ENCODE data around the gene PCDHA10. TPM values are rescaled to one million over a fixed set of nuclear protein-coding genes. Genes with fewer than 3 reads are reported as not detected.
A peak's percentile ranks its signal among the peaks of the same experiment; 100 is the strongest.

Gene PCDHA10
- total RNA-seq, 4 donors from 2014 or later, result 0.78 to 4.4 (median 2.4) TPM

- Histone ChIP-seq H3K27me3 (no peaks in the 10 kb centered on the region), H3K9me3 (peaks cover 0 to 59% (median 6%) of the 10 kb centered on the region in 4 donors), H3K4me1 (no peaks in the 10 kb centered on the region), H3K36me3 (peaks cover 0 to 17% (median 0%) of the 10 kb centered on the region in 3 donors), H3K4me3 (no peak overlapping the region), H3K27ac (no peak overlapping the region)
- TF ChIP-seq, protein P1, sequence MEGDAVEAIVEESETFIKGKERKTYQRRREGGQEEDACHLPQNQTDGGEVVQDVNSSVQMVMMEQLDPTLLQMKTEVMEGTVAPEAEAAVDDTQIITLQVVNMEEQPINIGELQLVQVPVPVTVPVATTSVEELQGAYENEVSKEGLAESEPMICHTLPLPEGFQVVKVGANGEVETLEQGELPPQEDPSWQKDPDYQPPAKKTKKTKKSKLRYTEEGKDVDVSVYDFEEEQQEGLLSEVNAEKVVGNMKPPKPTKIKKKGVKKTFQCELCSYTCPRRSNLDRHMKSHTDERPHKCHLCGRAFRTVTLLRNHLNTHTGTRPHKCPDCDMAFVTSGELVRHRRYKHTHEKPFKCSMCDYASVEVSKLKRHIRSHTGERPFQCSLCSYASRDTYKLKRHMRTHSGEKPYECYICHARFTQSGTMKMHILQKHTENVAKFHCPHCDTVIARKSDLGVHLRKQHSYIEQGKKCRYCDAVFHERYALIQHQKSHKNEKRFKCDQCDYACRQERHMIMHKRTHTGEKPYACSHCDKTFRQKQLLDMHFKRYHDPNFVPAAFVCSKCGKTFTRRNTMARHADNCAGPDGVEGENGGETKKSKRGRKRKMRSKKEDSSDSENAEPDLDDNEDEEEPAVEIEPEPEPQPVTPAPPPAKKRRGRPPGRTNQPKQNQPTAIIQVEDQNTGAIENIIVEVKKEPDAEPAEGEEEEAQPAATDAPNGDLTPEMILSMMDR (IDR thresholded peaks at IDR 0.05), result no peak
- TF ChIP-seq EP300 (IDR thresholded peaks at IDR 0.05), result no peak
- TF ChIP-seq POLR2A (IDR thresholded peaks at IDR 0.05), result no peak
- 58 to 62% methylated on average over 73 to 82 of the region's 94 CpGs for WGBS, 2 donors
- DNase-seq (ENCODE audit: low spot score in 2 of 2), result no peak
Observed at GRCh38 chr5:140857177-140857986, 1.7 kb downstream of the PCDHA10 start.

GRCh38 chr5:140857987-140858240, 2.2 kb downstream of the PCDHA10 start:
- 66 to 67% methylated on average over 10 to 16 of the region's 22 CpGs for WGBS, 2 donors
- TF ChIP-seq, protein P1 (IDR thresholded peaks at IDR 0.05), result no peak
- TF ChIP-seq EP300 (IDR thresholded peaks at IDR 0.05) (no peak), POLR2A (IDR thresholded peaks at IDR 0.05) (no peak)
- H3K4me3 ChIP-seq, result no peak overlapping the region
- no peak overlapping the region for H3K27ac ChIP-seq
- DNase-seq (ENCODE audit: low spot score in 2 of 2), result no peak
- no peaks in the 10 kb centered on the region for H3K27me3 ChIP-seq
- H3K4me1 ChIP-seq, result no peaks in the 10 kb centered on the region
- H3K9me3 ChIP-seq, result peaks cover 0 to 60% (median 6%) of the 10 kb centered on the region in 4 donors
- peaks cover 0 to 17% (median 0%) of the 10 kb centered on the region in 3 donors for H3K36me3 ChIP-seq

- DNase-seq (ENCODE audit: low spot score in 2 of 2), result no peak
- TF ChIP-seq POLR2A (IDR thresholded peaks at IDR 0.05), result no peak
- no peak for TF ChIP-seq EP300 (IDR thresholded peaks at IDR 0.05)
- TF ChIP-seq, protein P1 (IDR thresholded peaks at IDR 0.05), result no peak
- no peak overlapping the region for H3K27ac ChIP-seq
- H3K9me3 ChIP-seq, result peaks cover 0 to 46% (median 6%) of the 10 kb centered on the region in 4 donors
- H3K36me3 ChIP-seq, result peaks cover 0 to 16% (median 0%) of the 10 kb centered on the region in 3 donors
- H3K4me1 ChIP-seq, result no peaks in the 10 kb centered on the region
- H3K27me3 ChIP-seq, result no peaks in the 10 kb centered on the region
- 44 to 58% methylated on average over 46 to 47 of the region's 76 CpGs for WGBS, 2 donors
- no peak overlapping the region for H3K4me3 ChIP-seq
Observed at GRCh38 chr5:140862441-140863295, 7.0 kb downstream of the PCDHA10 start.

GRCh38 chr5:140868721-140869554, 13.2 kb downstream of the PCDHA10 start, which contains the start of gene PCDHA11:
TSS of gene PCDHA11 (plus strand) at chr5:140868957. CDS start at chr5:140869104, 147 bp downstream.
- H3K9me3 ChIP-seq, result peaks cover 0 to 50% (median under 1%) of the 10 kb centered on the region in 4 donors
- H3K36me3 ChIP-seq, result no peaks in the 10 kb centered on the region
- H3K27ac ChIP-seq, result no peak within 1 kb of the TSS
- H3K27me3 ChIP-seq, result no peaks in the 10 kb centered on the region
- DNase-seq (ENCODE audit: low spot score in 2 of 2), result no peak
- TF ChIP-seq, protein P1 (IDR thresholded peaks at IDR 0.05), result peak in 3 of 5 experiments; percentile 12 to 27 (median 21)
- TF ChIP-seq EP300 (IDR thresholded peaks at IDR 0.05), result no peak
- WGBS, 2 donors, result 15 to 27% methylated on average over 40 to 41 of the region's 41 CpGs
- H3K4me1 ChIP-seq, result no peaks in the 10 kb centered on the region
- H3K4me3 ChIP-seq, result peak within 1 kb of the TSS in 1 of 4 donors; percentile 37
